H7 (cell line): ENCODE data around the gene CASP3. TPM values are rescaled to one million over a fixed set of nuclear protein-coding genes. Genes with fewer than 3 reads are reported as not detected.

ENCODE experiments used
- DNase-seq: peaks from one replicate; pipeline ENCODE4 v3.0.0; 2012
- H3K27me3 ChIP-seq: 2 replicates; pipeline ENCODE4 v1.6.0; 2011; ENCODE audit warnings: mild to moderate bottlenecking, low read length; ENCODE audit not compliant: control insufficient read depth, insufficient read depth
- H3K36me3 ChIP-seq: replicated peaks from 2 replicates; pipeline ENCODE4 v1.5.1; 2011; ENCODE audit warnings: low read length; ENCODE audit not compliant: control insufficient read depth, insufficient read depth
- H3K4me3 ChIP-seq: 2 replicates; pipeline ENCODE4 v1.5.1; 2011; ENCODE audit warnings: low read depth, mild to moderate bottlenecking, control low read depth, low read length, moderate library complexity; ENCODE audit not compliant: insufficient read depth
- total RNA-seq: library from RNA; depleted of rRNA; stranded (reverse); fragments of >200 nt; shearing (Covaris generic); gene quantifications from 2 replicates; pipeline ENCODE4 v1.2.3, GENCODE V29; 2014; rRNA removed

The CASP3 gene
- total RNA-seq, 1 experiment from 2014 or later, result 131 TPM

DNA sequence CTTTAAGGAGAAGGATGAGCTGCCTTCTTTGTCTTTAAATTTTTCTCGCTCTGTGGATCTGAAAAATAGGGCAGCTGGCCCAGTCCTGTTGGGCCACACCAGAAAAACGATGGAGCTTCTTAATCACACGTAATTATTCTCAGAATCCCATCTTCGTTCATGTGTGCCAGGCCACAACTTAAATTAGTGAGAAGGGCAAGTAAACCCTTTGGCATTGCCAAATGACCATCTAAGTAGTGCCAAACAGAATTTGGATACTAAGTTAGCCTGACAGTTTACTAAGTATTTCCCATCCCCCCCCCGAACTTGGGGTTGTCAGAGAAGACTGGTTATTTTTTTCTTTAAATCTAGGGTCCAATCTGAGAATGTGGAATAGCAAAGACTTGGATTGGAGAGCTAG is 62.0 kb downstream of the CASP3 start:
- no peaks in the 10 kb centered on the region for H3K27me3 ChIP-seq
- H3K4me3 ChIP-seq, result no peak overlapping the region
- H3K36me3 ChIP-seq, result no peaks in the 10 kb centered on the region
- DNase-seq, result no peak

- no peak for DNase-seq
- H3K4me3 ChIP-seq, result no peak overlapping the region
- no peaks in the 10 kb centered on the region for H3K27me3 ChIP-seq
- no peaks in the 10 kb centered on the region for H3K36me3 ChIP-seq
These were observed 65.3 kb downstream of the CASP3 start for GRCh38 chr4:184583738-184584502.

Other genes starting within 250 kb of the CASP3 start
- 11.9 and 14.8 TPM in 2 replicates for gene IRF2, start 174.9 kb downstream of the CASP3 start, total RNA-seq
- 8.5 and 10.4 TPM in 2 replicates for gene PRIMPOL, start 291 bp upstream of the CASP3 start, total RNA-seq
- gene CENPU, start 84.6 kb upstream of the CASP3 start, total RNA-seq, result 74.8 and 104 TPM in 2 replicates
- 3.2 and 3.5 TPM in 2 replicates for gene ACSL1, start 176.5 kb upstream of the CASP3 start, total RNA-seq